NCI-H2196 (cell line): ENCODE measurements around the gene LDHD.
A peak's percentile ranks its signal among the peaks of the same experiment; 100 is the strongest.

Source experiments
- DNase-seq: peaks from one replicate; lab custom pipeline; 2025; ENCODE audit not compliant: unreplicated experiment; lab: John Stamatoyannopoulos, UW

The LDHD gene

DNA sequence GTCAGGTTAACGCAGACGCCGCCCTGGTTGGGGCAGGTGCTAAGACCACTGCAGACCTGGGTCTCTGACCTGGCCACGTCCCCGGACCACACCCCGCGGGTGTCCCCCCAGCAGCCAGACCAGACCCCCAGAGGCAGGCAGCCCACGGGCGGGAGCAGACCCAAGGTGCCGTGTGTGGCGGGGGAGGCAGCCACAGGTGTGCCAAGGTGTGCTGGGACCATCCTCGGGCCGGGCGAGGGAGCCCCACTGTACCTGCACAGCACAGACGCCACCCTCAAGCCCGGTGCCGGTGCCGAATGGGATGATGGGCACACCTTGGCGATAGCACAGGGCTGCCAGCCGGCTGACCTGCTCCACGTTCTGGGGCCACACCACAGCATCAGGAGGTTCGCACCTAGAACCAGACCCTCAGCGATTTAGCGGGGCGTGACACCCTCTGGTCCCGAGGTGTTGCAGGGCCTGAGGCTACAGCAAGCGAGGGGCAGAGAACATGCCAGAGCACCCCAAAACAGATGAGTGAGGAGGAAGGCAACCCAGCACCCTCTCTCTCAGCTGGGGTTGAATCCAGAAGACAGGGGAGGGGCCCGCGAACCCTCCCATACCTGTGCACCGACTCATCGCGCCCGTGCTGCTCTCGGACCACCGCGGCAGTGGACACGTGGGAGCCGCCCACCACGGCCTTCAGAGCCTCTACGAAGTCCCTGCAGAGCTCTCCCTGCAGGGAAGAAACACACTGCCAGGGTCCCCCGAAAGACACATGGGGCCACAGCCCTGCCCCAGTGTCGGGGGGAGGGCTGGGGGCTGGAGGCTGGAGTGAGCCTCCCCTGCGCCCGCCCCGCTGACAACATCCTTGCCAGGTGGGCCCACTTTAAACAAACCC, 1.4 kb downstream of the LDHD start:
- no peak for DNase-seq

DNA sequence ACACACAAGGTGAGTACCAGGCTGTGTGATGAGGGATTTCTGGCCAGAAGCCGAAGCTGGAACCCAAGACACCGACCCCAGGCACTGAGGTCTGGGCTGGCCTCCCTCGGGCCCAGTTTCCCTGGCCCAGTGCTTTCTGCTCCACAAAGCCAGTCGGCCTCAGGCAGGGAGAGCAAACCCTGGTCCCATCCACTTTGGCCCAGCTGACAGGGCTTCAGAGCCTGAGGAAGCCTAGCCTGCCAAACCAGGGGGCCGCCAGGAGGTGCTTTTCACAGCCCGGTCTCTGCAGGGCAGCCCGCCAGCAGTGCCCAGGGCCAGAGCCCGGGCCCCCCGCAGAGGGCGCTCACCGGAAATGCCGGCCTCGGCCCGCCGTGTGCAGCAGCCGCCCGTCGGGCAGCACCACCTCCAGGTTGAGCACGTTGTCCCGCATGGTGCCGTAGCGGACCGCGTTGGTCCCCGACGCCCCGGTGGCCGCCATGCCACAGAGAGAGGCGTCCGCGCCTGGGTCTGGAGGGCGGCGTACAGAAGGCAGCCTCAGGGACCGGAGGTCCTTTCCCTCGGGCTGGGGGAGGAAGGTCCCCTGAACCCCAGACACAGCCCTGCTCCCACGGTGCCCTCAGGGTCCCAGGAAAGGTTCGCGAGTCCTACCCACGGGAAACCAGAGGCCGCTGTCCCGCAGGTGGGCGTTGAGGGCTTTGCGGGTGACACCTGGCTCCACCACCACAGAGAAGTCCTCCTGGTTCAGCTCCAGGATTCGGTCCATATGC, 2.2 kb downstream of the LDHD start:
- no peak for DNase-seq

DNA sequence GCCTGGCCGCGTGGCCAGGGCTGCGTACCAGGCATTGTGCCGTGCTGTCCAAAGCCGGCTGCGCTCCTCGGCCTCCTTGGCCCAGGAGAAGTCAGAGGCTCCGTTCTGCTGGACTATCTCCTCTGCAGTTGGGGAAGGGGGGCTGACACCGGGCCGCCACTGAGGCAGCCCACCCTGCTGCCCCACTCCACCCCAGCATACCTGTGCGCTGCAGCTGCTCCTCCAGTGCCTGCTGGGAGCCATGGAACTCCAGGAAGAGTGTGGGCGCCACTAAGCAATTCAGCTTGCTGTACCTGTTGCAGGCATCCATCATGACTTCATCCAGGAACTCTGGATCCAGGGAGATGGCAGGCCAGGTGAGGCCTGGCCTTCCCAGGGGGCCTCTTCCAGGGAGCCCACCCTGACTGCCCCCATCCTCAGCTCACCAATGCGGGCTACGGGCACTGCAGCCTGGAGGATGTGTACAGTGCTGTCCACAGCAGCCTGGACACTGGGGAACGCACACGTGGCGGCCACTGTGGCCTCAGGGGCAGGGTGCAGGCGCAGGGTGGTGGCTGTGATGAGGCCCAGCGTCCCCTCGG, 2.9 kb downstream of the LDHD start:
- DNase-seq: no peak

DNA sequence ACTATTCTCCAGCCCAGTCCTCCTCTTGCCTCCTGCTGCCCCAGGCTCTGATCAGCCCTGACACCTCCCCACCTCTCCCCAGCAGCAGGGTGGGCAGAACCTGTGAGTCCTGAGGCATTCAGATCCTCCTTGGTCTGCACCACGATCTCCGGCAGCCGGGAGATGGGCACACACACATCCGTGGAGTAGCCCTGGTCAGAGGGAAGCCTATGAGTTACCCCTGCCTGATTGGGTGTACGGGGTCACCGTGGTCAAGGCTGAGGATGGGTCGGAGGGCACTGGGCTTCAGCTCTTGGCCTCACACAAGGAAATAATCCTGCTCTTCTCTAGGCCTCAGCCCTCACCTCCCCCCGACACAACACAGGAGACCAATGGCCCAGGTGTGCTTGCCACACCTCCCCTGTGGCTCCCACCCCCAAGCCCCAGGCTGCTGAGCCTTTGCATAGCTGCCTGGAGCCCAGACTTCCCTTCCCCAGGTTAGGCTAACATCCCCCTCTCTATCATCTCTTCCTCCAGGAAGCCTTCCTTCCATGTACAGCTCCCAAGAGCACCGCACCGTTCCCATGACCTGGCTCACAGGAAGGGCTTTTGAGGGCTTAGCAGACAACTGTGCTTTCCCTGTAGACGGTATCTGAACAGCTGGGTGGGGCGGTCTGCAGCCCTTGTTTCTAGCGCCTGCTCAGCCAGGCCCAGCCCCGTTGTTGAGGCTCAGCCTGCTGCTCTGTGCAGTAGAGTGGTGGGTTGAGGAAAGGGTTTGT, 3.7 kb downstream of the LDHD start:
- DNase-seq: no peak

DNA sequence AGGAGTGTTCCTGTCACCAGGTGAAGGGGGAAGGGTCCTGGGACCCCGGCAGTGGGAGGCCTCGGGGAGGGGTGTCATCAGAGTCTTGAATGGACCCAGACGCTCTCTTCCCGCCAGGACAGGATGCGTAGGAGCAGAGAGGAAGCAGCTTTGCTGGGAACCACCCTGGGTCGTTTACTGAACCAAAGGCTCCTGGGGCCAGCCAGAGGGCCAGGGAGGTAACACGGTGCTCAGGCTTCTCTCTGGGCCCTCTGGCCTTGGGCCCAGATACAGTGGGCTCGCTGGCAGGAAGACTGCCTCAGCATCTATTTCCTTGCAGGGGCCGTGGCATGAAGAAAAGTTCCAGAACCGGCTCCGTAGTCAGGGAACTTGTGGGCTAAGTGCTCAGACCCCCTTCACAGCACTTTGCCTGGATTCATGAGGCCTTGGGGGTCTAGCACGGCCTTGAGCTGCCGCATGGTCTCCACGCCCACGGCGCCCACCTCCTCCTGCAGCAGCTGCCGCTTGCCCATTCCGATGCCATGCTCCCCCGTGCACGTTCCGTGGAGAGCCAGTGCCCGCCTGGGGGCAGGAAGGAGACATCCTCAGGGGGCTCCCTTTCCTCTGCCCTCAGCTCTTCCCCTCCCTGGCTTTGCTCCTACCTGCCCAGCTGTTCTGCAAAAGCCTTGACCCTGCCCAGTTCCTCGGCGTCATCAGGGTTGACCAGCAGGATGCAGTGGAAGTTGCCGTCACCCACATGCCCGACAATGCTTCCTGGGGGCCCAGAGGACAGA, 4.4 kb downstream of the LDHD start:
- DNase-seq: no peak

DNA sequence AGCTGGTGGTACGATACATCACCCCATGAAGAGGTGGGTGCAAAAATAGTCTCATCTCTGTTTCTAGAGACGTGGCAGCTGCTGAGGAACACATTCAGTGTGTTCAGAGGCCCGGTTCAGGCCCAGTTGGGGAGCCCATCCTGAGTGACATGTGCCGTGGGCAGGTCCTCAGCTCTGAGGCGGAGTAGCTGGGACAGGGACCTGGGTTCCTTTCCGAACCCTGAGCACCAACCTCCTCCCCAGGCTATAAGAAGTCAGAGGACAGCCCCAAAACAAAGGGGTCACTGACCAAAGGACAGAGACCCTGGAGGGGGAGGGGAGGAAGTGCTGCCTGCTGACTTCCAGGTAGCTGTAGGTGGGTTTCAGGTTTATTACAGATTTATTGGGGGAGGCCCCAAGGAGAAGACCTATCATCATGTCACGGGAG, 5.1 kb downstream of the LDHD start:
- DNase-seq: no peak

DNA sequence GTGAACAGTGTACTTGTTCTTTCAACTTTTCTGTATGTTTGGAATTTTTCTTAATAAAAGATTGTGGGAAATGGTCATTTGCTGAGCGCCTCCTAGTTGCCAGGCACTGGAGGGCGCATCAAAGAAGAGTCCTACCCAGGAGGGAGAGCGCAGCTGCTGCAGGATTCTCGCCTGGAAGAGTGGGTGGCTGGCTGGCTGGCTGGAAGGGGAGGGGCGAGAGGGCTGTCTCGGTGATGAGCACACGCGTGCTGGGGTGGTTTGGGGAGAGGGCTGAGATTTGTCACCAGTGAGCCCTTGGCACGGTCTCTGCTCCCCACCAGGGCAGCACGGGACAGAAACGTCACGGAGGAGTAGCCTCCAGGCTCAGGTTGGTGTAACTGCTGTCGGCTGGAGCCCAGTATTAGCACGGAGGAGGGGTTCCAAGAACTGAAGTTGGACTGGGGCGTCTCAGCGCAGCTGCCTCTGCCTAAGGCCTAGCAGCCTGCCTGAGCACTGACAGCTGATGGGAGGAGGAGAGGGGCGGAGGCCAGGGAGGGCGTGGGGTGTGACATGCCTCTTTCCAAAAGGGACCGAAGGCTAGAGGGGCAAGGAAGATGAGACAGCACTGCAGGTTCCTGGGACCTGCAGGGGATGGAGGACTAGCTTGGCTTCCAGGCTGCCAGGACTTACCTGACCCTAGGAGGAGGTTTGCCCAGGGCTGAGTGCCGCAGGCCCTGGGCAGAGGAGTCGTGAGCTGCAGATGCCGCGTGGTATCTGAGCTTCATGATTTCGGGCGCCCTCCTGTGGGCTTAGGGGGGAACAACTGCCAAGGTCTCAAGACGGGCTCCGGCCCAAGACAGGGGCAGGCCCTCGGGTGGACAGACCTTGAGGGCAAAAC, 5.7 kb downstream of the LDHD start:
- DNase-seq: peak; percentile 75

DNA sequence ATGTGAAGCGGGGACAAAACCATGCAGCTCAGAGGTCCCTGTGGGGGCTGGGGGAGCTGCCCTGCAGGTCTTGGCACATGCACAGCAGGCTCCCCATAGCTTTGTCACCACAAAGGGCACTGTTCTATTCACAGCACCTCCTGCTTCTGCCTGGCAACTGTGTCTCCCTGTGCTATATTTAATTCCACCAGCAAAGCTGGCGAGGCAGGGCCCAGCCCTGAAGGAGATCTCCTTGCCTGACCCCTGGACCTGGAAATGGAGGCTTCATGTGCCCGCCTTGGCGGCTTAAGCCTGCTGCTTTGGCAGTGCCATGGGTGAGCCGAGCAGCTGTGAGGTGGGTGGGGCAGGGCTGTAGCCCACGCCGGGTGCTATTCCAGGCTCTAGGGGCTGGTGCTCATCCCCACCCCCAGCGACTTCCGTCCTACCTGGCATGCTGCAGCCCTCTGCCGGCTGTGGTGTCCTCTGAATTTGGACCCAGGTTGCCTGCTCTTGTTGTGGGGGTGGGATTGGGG, 6.8 kb downstream of the LDHD start:
- DNase-seq: peak; percentile 27

DNA sequence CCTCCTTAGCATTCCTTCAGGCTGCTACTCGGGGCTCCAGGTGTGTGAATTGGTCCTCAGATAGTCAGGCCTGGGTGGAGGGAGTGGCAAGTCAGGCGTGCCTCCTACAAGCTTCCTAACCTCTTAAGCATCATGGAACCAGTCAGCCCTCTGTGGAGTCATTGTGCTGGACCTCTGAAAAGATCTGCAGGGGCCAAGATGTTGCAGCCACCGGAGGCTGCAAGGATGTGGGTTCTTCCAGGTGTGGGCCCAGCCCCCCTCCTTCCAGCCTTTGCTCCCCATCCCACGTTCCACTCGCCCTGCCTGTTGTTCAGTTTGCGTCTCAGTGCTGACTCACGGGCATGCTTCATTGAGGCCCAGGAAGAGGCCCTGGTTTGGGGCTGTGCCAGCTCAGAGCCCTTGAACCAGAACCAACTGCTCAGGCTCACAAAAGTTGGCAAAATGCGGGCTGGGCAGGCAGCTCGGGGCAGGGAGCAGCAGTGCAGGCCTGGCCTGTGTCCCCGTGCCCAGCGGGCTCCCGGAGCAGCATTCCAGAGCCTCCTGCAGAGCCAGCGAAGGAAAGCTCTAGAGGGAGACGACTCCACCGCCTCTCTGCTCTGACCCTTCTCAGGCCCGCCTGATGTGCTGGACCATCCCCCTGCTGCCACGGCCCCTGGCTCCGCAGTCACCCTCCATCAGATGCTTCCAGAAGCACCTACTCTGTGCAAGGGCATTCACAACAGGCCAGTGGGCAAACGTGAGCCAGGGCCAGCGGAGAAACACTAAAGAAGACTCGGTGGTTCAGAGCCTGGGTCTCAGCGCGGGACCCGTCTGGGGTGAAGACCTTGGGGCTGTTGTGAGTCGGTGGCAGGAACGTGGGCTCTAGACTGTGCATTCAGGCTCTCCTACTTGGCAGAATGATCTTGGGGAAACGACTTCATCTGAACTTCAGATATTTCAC, 7.5 kb downstream of the LDHD start:
- DNase-seq: peak; percentile 76

DNA sequence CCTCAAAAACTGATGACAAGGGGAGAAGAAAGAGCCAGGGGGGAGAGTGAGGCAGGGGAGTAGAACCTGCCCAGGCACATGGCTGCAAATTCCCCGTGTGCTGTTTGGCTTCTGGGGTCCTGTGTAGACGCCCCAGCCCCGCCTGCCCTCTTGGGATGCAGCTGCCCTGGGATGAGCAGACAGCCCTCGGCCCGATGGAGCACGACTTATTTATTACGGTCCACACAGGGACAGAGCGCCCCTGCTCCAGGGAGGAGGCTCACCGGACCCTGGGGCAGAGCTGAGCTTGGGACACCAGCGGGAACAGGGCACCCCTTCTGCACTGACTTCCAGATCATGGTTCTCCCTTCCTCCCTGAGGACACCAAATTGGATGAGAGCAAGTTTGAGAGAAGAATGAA, 9.1 kb downstream of the LDHD start:
- DNase-seq: no peak

DNA sequence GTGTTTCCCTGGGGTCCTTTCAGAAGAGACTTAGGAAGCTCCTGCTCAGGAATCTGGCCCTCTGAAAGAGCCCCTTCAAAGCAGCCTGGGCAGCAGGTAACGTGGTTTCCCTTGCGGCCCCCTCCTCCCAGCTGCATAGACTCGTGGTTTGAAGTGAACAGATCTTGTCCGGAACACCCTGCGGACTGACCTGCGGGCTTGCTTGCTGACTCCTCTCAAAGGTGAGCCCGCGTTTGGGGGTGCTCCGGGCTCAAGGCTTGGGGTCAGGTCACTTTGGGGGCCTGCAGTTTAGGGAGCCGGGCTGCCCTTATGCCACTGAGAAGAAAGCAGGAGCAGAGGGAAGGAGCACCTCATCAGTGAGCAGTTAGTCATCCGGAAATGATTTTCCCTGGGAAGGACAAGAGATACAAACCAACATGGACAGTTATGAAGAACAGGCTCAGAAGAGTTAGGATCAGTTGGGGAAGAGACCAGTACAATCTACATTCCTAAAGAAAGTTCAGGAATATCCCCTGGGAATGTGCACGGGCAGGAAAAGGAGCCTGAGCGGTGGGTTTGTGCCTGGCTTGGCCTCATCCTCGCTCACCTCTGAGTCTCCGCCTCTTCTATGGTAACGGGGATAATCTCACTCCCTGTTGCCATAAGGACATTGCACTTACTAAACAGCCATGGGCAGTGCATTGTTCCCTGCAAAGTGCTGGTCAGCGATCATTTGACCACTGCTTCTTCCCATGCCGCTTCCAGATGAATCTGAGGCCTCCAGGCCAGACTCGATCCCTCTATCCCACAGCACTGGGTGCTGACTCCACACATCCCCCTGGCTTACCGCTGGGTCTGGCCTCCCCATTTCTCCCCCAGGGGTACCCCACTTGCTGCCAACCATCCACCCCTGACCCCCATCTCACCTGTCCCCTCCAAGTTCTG, 10.0 kb downstream of the LDHD start:
- DNase-seq: no peak

DNA sequence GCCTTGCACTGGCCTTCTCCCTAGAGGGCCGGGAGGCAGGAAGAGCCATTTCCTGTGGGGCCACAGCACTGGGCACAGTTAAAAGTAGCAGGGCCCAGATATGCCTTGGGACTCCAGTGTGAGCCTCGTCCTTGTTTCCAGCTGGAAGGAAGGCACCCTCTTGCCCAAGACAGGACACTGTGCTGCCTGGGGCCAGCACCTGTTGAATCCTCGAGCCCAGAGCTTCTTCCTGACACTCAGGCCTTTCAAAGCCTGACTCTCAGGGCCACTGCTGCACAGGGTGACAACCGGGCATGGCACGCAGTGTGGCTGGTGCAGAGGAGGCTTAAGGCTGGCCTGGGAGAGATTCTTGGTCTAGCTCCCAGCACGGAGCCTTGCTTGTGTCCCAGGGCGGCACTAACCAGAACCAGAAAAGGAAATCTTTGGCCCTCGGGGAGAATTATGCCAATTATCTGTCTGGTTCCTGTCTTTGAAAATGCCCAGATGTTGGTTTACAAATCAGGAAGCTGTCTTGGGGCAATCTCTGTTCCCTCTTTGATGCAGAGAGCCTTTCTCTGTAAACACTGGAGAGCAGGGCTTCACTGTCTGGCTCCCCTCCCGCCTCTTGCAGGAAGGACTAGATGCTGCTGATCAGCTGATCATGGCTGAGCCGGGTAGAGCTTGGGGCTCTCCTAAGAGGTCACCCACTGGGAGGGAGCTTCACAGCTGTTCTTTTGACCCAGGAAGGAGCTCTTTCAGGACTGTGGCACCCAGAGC, 11.1 kb downstream of the LDHD start:
- DNase-seq: no peak

DNA sequence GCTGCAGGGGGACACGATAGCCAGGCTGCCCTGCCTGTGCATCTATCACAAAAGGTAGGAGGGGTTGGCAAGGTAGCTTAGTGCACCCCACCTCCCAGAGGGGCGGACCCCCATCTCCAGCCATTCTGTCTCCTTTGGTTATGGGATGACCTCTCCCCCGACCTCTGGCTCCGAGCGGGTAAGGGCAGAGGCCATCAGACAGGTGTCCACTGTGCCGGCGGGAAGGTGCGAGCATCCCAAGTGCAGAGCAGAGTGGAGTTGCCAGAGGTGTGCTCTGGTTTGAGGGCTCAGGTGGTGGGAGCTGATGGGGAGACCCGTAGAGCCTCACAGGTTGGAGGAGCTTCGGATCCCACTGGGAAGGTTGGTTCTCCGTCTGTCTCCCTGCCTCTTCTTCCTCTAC, 11.7 kb downstream of the LDHD start:
- DNase-seq: no peak

DNA sequence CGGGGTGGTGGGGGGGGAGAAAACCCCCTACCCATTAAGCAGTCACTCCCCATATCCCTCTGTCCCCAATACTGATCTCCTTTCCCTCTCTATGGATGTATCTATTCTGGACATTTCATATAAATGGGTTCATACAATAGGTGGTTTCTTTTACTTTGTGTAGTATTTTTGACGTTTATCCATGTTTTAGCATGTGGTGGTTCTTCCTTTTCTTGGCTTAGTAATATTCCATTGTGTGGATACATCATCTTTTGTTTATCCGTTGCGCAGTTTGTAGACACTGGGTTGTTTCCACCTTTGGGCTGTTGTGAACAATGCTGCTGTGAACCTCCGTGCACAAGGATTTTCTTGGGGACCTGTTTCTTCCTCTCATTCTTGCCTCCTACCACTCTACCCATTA, 12.6 kb downstream of the LDHD start:
- DNase-seq: no peak

DNA sequence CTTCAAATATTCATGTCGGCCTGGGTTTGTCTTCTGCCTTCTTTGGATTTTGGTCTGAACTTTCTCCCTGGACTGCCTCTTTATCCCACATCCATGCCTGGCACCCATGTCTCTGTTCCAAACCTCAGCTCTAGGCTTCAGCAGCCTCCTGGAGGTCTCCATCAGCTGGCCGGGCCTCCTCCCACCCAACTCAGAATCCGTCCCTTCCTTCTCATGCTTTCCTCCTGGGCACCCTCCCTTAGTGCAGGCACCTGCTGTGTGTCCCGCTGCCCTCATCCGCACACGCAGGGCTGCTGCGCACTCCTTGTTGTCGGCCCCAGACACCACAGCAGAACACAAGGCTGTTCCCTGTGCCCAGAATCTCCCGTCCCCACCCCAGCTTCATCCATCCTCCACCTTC, 14.0 kb downstream of the LDHD start:
- no peak for DNase-seq

DNA sequence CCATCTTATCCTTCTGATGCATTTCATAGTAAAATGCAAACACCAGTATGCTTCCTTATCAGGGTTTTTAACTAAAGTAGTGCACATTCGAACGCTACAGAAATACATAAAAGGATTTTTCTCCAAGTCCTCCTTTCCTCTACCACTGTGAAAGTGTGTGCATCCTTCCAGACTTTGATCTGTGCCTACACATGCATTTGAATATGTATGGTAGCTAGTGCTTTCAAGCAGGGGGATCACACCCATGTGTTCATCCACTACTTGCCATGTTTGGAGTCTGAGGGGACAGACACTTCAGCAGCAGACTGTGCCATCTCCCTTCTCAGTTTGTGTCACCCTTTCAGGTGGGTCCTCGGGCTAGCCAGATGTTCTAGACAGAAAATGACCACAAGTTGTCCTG, 14.9 kb downstream of the LDHD start:
- DNase-seq: no peak
